Kasumi-1 (cell line): ENCODE data around the gene SPOP.

ENCODE experiments used
- DNase-seq, 2 experiments: peaks; one replicate each; lab custom pipeline; 2025; lab: John Stamatoyannopoulos, UW

SPOP gene

GRCh38 chr17:49583889-49584288 lies 94.0 kb downstream of the SPOP start:
- no peak for DNase-seq

GRCh38 chr17:49583226-49583625 lies 94.7 kb downstream of the SPOP start:
- DNase-seq = no peak

GRCh38 chr17:49582789-49583188 lies 95.1 kb downstream of the SPOP start:
- no peak for DNase-seq

- DNase-seq = no peak
These were observed 95.7 kb downstream of the SPOP start for GRCh38 chr17:49582055-49582722.

- no peak for DNase-seq
These were observed 96.3 kb downstream of the SPOP start for GRCh38 chr17:49581648-49581998.

GRCh38 chr17:49580981-49581647 lies 96.8 kb downstream of the SPOP start:
- no peak for DNase-seq

- no peak for DNase-seq
These were observed 97.7 kb downstream of the SPOP start for GRCh38 chr17:49580055-49580721.

- no peak for DNase-seq
These were observed 98.4 kb downstream of the SPOP start for GRCh38 chr17:49579522-49579921.

GRCh38 chr17:49578952-49579500 lies 98.9 kb downstream of the SPOP start:
- DNase-seq = no peak

- DNase-seq = no peak
These were observed 99.5 kb downstream of the SPOP start for GRCh38 chr17:49578414-49578813.

- DNase-seq = no peak
These were observed 99.9 kb downstream of the SPOP start for GRCh38 chr17:49577963-49578362.

GRCh38 chr17:49577650-49577934 lies 100.3 kb downstream of the SPOP start:
- no peak for DNase-seq

- DNase-seq = no peak
These were observed 100.8 kb downstream of the SPOP start for GRCh38 chr17:49576917-49577649.

GRCh38 chr17:49576088-49576916 lies 101.6 kb downstream of the SPOP start:
- DNase-seq = peak; percentile 23 to 42

- DNase-seq = peak; percentile 67 to 77
These were observed 102.2 kb downstream of the SPOP start, which contains the start of gene NXPH3 for GRCh38 chr17:49575679-49576087. TSS of gene NXPH3 (plus strand) at chr17:49575871. CDS start at chr17:49576220, 349 bp downstream.

GRCh38 chr17:49574945-49575678 lies 102.8 kb downstream of the SPOP start:
- DNase-seq = no peak

GRCh38 chr17:49574323-49574781 lies 103.5 kb downstream of the SPOP start:
- DNase-seq = no peak

GRCh38 chr17:49573510-49574322 lies 104.2 kb downstream of the SPOP start:
- DNase-seq = peak; percentile 27 to 44

GRCh38 chr17:49572806-49573420 lies 105.0 kb downstream of the SPOP start:
- no peak for DNase-seq
